Putamen (tissue), 1 donor: ENCODE results near the gene PAGE1.
"Not testable (repeated sequence)": the region's sequence is repeated elsewhere in the genome, so short reads cannot be mapped to it uniquely, and the experiment has no call there.

Experiments used
- DNase-seq: peaks from one replicate; pipeline ENCODE4 v3.0.0-alpha.2; 2016; ENCODE audit warnings: low spot score

The PAGE1 gene

GRCh38 chrX:49695276-49696180, at the start of gene PAGE1:
Gene PAGE1 (minus strand): TSS chrX:49695984. CDS start chrX:49694770, 1,214 bp downstream.
- no peak for DNase-seq

- DNase-seq: not testable (repeated sequence)
Measured at GRCh38 chrX:49741501-49741900, 45.7 kb upstream of the PAGE1 start.

DNA sequence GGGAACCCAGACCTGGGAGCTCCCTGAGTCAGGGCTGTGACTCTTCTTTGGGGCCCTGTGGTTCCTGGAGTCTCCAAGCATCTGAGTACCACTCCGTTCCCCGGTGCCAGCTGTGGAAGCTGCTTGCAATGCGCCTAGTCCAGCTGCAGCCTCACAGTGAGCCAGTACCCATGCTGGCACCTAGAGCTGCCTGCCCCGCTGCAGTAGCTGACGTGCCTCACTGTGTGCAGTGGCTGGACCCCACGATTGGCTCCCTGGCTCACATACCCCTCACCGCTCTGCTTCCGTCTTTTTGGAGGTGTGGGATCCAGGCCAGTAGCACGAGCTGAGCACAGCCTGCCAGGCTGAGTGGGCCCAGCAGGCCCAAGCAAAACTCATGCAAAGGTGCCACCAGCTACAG, 32.1 kb upstream of the PAGE1 start:
- no peak for DNase-seq

GRCh38 chrX:49726966-49727365, 31.2 kb upstream of the PAGE1 start:
- no peak for DNase-seq

DNA sequence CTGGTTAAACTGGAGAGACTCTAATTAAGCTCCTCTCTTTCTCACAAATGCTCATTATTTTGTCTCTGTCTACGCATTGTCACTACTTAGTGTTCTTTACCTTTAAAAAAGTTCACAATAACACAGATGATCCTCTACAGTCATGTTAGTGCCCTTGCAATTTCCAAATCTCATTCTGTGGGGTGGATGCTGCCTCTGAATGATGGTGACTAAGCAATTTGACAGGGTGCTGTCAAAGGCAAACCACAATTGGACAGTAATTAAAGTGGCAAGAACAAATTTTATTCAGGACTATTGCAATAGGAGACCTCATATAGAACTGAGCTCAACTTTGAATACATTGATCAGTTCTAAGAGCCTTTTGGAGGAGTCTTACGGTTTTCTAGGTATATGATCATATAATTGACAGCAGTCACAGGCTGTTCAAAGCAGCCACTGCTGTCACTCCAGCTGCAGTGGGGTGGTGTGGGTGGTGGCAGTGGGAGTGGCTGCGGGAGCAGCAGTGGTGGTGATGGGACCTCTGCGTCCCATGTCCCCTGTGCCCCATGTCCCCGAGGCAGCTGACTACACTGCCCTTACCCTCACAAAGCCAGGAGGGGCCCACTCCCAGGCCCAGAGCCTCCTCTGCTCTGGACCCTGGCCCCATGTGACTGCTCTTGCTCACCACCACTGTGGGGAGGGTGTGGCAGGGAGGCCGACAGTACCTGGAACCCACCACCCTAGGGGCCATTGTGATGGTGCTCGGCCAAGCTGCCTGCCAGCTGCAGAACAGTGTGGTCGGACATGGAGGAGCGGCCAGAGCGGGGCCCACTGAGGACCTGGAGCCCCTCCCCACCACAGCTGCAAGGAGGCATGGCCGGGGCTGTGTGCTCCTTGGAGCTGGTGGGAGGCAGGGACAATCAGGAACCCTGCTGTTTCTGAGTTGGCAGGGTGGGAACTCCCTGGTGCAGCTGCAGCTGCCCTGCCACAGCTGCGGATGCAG, 30.4 kb upstream of the PAGE1 start:
- DNase-seq: no peak

DNA sequence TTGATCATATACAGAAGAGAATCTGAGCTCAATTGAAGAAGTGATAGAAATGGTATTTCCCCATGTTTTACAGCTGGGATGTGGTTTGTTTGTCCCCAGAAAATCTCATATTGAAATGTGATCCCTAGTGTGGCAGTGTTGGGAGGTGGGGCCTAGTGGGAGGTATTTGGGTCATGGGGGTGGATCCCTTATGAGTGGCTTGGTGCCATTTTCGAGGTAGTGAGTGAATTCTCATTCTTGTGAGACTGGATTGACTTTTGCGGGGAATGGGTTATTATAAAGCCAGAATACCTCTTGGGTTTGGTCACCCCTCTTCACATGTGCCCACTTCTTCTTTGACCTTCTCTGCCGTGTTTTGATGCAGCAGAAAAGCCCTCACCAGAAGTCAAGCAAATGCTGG, 29.6 kb upstream of the PAGE1 start:
- no peak for DNase-seq

DNA sequence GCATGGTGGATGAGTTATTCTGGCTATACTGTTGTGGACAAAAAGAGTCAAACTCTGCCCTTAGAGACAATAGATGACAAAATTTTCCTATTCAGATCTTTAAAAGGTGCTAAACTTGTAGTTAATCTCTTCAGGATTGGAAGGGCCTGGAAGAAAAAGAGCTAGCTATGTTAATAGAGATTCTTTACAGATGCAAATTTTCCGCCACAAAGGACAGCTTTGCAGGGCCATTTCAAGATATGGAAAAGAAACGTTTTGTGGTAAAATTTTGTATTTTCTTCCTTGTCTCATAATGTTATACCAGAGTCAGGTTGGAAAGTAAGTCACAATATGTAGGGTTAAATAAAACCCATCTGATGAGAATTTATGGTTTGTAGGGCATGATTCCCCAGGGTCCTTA, 24.3 kb upstream of the PAGE1 start:
- not testable (repeated sequence) for DNase-seq

DNA sequence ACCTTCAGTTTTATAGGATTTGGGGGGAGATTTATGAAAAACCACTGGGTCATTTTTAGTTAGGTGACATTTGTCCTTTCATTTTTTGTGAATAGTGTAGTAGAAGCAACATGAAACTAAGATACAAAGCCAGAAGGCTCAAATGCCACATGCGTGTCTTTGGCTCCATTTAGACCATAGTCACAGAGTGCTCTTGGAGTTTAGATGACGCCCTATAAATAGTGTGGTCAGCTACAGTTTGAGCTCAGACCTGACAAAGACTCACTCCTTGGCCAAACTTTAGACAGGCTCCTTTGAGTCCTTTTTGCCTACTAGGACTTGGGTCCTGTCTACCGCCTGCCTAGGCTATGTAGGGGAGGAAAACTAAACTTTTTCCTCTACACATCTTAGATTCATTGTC, 16.8 kb upstream of the PAGE1 start:
- no peak for DNase-seq

DNA sequence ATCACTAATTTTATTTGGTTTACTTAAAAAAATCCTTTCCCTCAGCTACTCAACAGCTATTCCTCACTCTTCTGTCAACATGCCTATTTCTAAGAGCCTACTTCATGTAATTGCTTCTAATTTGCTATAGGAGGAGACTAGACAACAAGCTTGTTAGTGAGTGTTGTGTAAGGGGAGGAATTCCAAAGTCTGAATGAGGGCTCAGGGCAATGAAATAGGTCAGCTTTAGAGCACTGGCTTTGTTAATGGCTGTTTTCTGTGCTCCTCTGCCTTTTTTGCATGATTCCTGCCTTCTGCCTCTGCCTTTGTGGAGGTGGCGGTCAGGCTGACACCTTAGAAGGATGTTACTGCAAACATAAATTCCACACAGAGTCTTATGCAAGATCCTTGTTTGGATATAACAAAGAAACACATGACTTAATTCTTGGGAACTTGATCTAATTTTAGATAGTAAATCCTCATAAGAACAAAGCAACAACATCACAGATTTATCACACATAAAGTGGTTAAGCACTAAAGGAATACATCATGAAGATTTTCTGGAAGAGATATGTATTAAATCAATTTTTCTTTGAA, 15.0 kb upstream of the PAGE1 start:
- DNase-seq: no peak

GRCh38 chrX:49704691-49705404, 9.1 kb upstream of the PAGE1 start:
- DNase-seq: no peak

- DNase-seq: no peak
Measured at GRCh38 chrX:49701933-49702332, 6.1 kb upstream of the PAGE1 start.

GRCh38 chrX:49701323-49701722, 5.5 kb upstream of the PAGE1 start:
- DNase-seq: no peak

DNA sequence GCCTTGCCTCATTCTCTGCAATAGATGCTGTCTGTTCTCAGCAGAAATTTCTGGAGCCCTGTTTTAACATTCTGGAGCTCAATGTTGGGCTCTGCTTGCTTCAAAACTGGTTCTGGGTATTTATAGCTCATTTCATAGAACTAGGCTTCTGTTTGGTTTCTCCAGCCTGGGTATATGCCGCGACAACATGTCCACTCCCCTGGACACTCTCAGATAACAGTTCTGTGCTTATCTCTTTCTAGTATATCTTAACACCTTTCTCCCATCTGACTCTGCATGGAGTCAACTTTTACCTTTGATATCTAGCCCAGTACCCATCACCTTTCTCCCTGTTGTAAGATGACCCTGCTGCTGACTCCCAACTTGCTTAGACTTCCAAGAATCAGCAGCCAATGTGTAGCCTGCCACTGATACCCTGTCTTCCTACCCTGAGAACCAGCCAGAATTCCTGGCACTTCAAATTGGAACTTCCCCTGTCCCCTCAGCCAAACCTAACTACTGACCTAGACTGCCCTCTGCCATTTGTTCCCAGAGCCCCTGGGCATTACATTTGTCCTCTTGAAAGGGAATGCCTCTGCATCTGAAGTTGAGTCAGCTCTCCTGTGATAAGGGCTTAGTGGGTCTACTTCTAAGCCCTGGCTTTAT, 20.6 kb downstream of the PAGE1 start:
- no peak for DNase-seq

- no peak for DNase-seq
Measured at GRCh38 chrX:49673394-49673793, 22.4 kb downstream of the PAGE1 start.

- no peak for DNase-seq
Measured at GRCh38 chrX:49664824-49665223, 31.0 kb downstream of the PAGE1 start.

DNA sequence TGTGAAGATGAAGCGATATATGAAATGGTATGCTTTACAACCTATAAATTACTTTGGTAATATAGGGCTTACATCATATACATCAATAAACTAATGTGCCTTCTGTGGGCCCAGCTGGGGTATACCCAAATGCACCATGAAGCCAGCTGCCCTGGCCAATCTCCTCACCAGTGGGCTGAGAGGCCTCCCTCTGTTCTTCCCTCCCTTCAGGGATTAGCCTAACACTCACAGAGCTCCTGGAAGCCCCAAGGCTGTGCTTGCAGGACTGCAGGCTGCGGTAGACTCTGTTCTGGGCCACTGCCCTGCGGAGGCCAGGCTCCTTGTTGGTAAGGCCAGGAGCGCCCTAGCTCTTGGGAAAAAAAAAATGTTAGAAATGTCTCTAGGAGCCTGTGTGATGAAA, 33.9 kb downstream of the PAGE1 start:
- DNase-seq: no peak

DNA sequence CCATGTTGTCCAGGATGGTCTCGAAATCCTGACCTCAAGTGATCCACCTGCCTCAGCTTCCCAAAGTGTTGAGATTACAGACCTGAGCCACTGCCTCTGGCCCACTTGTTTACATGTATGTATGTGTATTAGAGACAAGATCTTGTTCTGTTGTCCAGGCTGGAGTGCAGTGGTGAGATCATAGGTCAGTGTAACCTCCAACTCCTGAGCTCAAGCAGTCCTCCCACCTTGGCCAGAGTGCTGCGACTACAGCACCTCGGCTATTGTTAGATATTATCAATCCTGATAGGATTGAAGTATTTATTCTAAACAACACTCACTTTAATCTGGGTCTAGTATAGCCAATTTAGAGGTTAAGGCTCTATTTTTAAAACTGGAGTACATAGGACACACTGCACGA, 36.0 kb downstream of the PAGE1 start:
- no peak for DNase-seq

DNA sequence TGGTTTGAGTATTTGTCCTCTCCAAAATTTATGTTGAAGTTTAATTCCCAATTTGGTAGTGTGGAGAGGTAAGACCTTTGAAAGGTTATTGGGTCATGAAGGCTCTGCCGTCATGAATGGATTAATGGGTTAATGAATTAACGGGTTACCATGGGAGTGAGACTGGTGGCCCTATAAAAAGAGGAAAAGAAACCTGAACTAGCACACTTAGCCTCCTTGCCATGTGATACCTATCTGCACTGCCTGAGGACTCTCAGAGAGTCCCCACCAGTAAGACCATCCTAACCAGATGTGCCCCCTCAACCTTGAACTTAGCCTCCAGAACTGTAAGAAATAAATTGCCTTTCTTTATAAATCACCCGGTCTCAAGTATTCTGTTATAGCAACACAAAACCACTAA, 39.3 kb downstream of the PAGE1 start:
- no peak for DNase-seq

GRCh38 chrX:49644991-49645637, 50.7 kb downstream of the PAGE1 start:
- no peak for DNase-seq
